ENCODE results near the gene TRPT1. TPM values are rescaled to one million over a fixed set of nuclear protein-coding genes. Genes with fewer than 3 reads are reported as not detected.

TRPT1 gene
- total RNA-seq, 2 experiments from 2014 or later: 33.7 to 41.5 TPM

DNA sequence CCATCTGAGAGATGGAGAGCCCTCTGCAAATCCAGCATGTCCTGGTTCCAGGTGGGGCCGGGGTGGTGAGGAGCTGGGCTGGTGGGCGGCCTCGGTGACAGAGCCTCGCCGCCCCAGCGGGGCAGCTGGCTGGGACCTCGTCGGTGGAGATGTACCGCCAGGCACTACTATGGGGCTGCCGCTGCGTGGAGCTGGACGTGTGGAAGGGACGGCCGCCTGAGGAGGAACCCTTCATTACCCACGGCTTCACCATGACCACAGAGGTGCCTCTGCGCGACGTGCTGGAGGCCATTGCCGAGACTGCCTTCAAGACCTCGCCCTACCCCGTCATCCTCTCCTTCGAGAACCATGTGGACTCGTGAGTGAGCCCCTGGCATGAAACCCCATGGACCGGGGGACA lies 32.4 kb upstream of the TRPT1 start:
- DNase-seq: no peak
- TF ChIP-seq, protein P1, sequence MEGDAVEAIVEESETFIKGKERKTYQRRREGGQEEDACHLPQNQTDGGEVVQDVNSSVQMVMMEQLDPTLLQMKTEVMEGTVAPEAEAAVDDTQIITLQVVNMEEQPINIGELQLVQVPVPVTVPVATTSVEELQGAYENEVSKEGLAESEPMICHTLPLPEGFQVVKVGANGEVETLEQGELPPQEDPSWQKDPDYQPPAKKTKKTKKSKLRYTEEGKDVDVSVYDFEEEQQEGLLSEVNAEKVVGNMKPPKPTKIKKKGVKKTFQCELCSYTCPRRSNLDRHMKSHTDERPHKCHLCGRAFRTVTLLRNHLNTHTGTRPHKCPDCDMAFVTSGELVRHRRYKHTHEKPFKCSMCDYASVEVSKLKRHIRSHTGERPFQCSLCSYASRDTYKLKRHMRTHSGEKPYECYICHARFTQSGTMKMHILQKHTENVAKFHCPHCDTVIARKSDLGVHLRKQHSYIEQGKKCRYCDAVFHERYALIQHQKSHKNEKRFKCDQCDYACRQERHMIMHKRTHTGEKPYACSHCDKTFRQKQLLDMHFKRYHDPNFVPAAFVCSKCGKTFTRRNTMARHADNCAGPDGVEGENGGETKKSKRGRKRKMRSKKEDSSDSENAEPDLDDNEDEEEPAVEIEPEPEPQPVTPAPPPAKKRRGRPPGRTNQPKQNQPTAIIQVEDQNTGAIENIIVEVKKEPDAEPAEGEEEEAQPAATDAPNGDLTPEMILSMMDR (IDR thresholded peaks at IDR 0.05): no peak
- no peak overlapping the region for H3K4me3 Mint-ChIP-seq
- no peak for ATAC-seq
- no peaks in the 10 kb centered on the region for H3K9me3 Mint-ChIP-seq
- no peaks in the 10 kb centered on the region for H3K27me3 Mint-ChIP-seq
- CTCF ChIA-PET: interaction anchor here (1.6 kb wide), 1 partner anchor 26 kb away, joined by 3 read pairs; the partner anchor contains the start of gene BAD
- peaks cover 14% of the 10 kb centered on the region for H3K36me3 Mint-ChIP-seq (ENCODE audit: low read depth)
- POLR2A ChIA-PET: interaction anchor here (1.7 to 2.7 kb wide), 2 partner anchors 10 to 13 kb away, joined by 6 to 14 read pairs; no protein-coding TSS in a partner anchor
- peaks cover 12% of the 10 kb centered on the region for H3K4me1 Mint-ChIP-seq (ENCODE audit: low read depth)
- H3K27ac Mint-ChIP-seq: no peak overlapping the region
- intact Hi-C loops (cut with micrococcal nuclease): no loop called here

DNA sequence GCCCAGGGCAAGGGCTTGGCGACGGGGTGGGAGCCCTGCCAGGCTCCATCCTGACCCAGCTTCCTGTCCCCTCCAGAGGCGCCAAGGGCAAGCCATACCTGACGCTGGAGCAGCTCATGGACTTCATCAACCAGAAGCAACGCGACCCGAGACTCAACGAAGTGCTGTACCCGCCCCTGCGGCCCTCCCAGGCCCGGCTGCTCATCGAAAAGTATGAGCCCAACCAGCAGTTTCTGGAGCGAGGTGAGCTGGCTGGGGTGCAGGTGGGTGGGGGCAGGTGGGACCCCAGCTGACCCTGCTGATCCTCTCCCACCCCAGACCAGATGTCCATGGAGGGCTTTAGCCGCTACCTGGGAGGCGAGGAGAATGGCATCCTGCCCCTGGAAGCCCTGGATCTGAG lies 30.3 kb upstream of the TRPT1 start:
- DNase-seq: no peak
- Mint-ChIP-seq H3K27me3 (no peaks in the 10 kb centered on the region), H3K36me3 (ENCODE audit: low read depth) (peaks cover 12% of the 10 kb centered on the region), H3K4me1 (ENCODE audit: low read depth) (peaks cover 18% of the 10 kb centered on the region), H3K9me3 (no peaks in the 10 kb centered on the region), H3K4me3 (no peak overlapping the region), H3K27ac (no peak overlapping the region)
- TF ChIP-seq, protein P1 (IDR thresholded peaks at IDR 0.05): no peak
- CTCF ChIA-PET: interaction anchor here (1.0 to 1.2 kb wide), 2 partner anchors 11 to 49 kb away, joined by 3 read pairs; partner anchors contain the start of gene ESRRA
- intact Hi-C loops (cut with micrococcal nuclease): no loop called here
- ATAC-seq: no peak
- POLR2A ChIA-PET: interaction anchor here (1.1 to 3.1 kb wide), 3 partner anchors 12 to 49 kb away, joined by 3 to 11 read pairs (median 3); partner anchors contain the start of gene FERMT3

DNA sequence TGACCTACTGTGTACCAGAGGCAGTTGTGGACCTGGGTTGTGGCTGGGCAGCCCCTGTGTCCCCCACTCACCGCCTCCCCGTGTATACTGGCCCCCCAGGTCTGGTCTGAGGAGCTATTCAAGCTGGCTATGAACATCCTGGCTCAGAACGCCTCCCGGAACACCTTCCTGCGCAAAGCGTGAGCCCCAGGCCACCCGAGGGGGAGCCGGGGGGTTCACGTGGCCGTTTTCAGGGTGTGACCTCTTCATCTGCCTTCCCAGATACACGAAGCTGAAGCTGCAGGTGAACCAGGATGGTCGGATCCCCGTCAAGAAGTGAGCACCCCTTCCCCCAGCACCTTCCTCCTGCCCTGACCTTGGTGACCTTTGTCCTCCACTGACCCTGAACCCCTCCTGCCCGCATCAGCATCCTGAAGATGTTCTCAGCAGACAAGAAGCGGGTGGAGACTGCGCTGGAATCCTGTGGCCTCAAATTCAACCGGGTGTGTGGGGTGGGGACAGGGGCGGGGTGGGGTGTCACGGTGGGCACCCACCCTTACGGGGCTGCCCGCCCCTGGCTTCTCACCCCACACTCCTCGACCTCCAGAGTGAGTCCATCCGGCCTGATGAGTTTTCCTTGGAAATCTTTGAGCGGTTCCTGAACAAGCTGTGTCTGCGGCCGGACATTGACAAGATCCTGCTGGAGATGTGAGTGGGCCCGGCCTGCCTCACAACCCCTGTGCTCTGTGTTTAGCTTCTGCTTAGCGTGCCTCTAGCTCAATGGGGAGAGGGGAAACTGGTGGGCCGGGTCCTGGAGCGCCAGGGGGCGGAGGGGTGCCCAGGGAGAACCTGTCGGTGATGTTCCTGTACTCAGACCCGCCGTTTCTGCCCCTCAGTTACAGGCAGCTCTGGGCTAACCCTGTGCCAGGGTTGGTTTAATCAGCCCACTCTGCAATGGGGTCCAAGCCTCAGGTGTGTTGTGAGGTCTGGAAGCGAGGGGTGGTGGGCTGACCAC lies 29.4 kb upstream of the TRPT1 start:
- no peak for DNase-seq
- Mint-ChIP-seq H3K4me3 (no peak overlapping the region), H3K27ac (no peak overlapping the region), H3K4me1 (ENCODE audit: low read depth) (peaks cover 21% of the 10 kb centered on the region), H3K36me3 (ENCODE audit: low read depth) (peaks cover 12% of the 10 kb centered on the region), H3K27me3 (no peaks in the 10 kb centered on the region), H3K9me3 (no peaks in the 10 kb centered on the region)
- ChIA-PET CTCF (interaction anchor here (1.0 to 1.2 kb wide), 2 partner anchors 10 to 49 kb away, joined by 3 read pairs; partner anchors contain the start of gene ESRRA), POLR2A (interaction anchor here (0.7 to 3.1 kb wide), 4 partner anchors 9 to 45 kb away, joined by 3 to 11 read pairs (median 4); partner anchors contain the start of gene PPP1R14B)
- TF ChIP-seq, protein P1 (IDR thresholded peaks at IDR 0.05): no peak
- intact Hi-C loops (cut with micrococcal nuclease): no loop called here
- no peak for ATAC-seq

DNA sequence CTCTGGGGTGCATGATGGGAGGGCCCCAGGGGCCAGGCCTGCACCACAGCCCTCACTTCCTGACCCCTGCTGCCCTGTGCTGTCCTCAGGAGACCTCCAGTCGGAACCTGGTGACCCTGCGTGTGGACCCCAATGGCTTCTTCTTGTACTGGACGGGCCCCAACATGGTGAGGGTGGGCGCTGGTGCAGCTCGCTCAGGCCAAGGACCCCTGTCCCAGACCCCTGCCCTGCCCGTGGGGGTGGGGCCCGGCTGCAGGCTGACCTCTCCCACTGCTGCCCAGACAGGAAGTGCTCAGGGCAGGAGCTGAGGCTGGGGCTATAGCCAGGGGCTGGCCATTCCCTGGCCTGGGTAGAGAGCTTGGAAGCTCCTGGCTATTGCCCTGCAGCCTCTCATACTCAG lies 28.3 kb upstream of the TRPT1 start:
- Mint-ChIP-seq H3K27me3 (no peaks in the 10 kb centered on the region), H3K9me3 (no peaks in the 10 kb centered on the region), H3K36me3 (ENCODE audit: low read depth) (peaks cover 4% of the 10 kb centered on the region), H3K4me1 (ENCODE audit: low read depth) (peaks cover 15% of the 10 kb centered on the region), H3K27ac (no peak overlapping the region), H3K4me3 (no peak overlapping the region)
- ChIA-PET CTCF (interaction anchor here (1.0 kb wide), 1 partner anchor 49 kb away, joined by 3 read pairs; no protein-coding TSS in a partner anchor), POLR2A (interaction anchor here (1.5 to 3.1 kb wide), 2 partner anchors 8 to 14 kb away, joined by 4 to 11 read pairs; partner anchors contain the start of gene PPP1R14B)
- TF ChIP-seq, protein P1 (IDR thresholded peaks at IDR 0.05): no peak
- ATAC-seq (no peak), DNase-seq (no peak)
- intact Hi-C loops (cut with micrococcal nuclease): no loop called here

All from activated CD8-positive, alpha-beta T cell treated with anti-CD3 and anti-CD28 coated beads for 36 hours (primary cell).